Spleen (tissue), 11 donors: ENCODE results near the gene GPRC5D. TPM values are rescaled to one million over a fixed set of nuclear protein-coding genes. Genes with fewer than 3 reads are reported as not detected.

ENCODE experiments used
- DNase-seq: peaks from one replicate; pipeline ENCODE4 v3.0.0-alpha.2; 2020
- H3K27ac ChIP-seq, 8 donors: fragments of 200-600 bp; sonication (generic) in 7 of 8; 1 replicate in 4 of 8; 2 replicates in 4 of 8; pipeline versions ENCODE4 v1.5.0 to v1.8.0; 2016 to 2021; ENCODE audit warnings: inconsistent platforms in 4 of 8, mild to moderate bottlenecking in 4 of 8, moderate library complexity in 1 of 8
- H3K27me3 ChIP-seq, 7 donors: fragments of 200-600 bp; sonication (generic) in 6 of 7; replicated peaks in 1 of 7; 1 replicate in 4 of 7; 2 replicates in 3 of 7; pipeline versions ENCODE4 v1.5.0 to v1.8.0; 2016 to 2021; ENCODE audit warnings: inconsistent platforms in 3 of 7, mild to moderate bottlenecking in 1 of 7
- H3K36me3 ChIP-seq, 6 donors: fragments of 200-600 bp; sonication (generic) in 5 of 6; 1 replicate in 4 of 6; 2 replicates in 2 of 6; pipeline versions ENCODE4 v1.5.0 to v1.8.0; 2016 to 2021; ENCODE audit warnings: inconsistent platforms in 2 of 6
- H3K4me1 ChIP-seq, 6 donors: fragments of 200-600 bp; sonication (generic) in 5 of 6; 1 replicate in 3 of 6; 2 replicates in 3 of 6; pipeline versions ENCODE4 v1.5.0 to v1.8.0; 2016 to 2021; ENCODE audit warnings: inconsistent platforms in 3 of 6
- H3K4me3 ChIP-seq, 8 donors: fragments of 200-600 bp; sonication (generic) in 7 of 8; 1 replicate in 4 of 8; 2 replicates in 4 of 8; pipeline versions ENCODE4 v1.5.0 to v1.8.0; 2016 to 2021; ENCODE audit warnings: inconsistent platforms in 4 of 8, mild to moderate bottlenecking in 4 of 8, moderate library complexity in 2 of 8
- H3K9me3 ChIP-seq, 8 donors: fragments of 200-600 bp; sonication (generic) in 7 of 8; 1 replicate in 4 of 8; 2 replicates in 4 of 8; pipeline versions ENCODE4 v1.5.0 to v1.8.0; 2016 to 2021; ENCODE audit warnings: inconsistent platforms in 4 of 8
- POLR2A ChIP-seq, 3 donors: fragments of 450-650 bp; IDR thresholded peaks; one replicate each; pipeline ENCODE4 v1.5.1; 2017; ENCODE audit warnings: antibody characterized with exemption in 3 of 3, mild to moderate bottlenecking in 1 of 3
- POLR2AphosphoS5 ChIP-seq, 3 donors: sonication (generic); formaldehyde crosslinking; IDR thresholded peaks; one replicate each; pipeline ENCODE4 v1.5.1; 2017; ENCODE audit warnings: antibody characterized with exemption in 3 of 3
- WGBS, 5 donors: extraction: QIAGEN DNeasy Blood & Tissue Kit in 3 of 5; methylation state at CpG; one replicate each; pipeline versions ENCODE4 v1.1.5 to v1.1.7; 2013 to 2018; 5-methylcytosine and 5-hydroxymethylcytosine counted together
- intact Hi-C: fragments of 100-400 bp; cut with DNase I; formaldehyde crosslinking; loops from one replicate; pipeline ENCODE4 v1.15.0; 2023; ENCODE audit warnings: low total_unique reads
- polyA plus RNA-seq, 3 donors: library from polyadenylated mRNA; stranded (reverse); fragments of 200-250 nt; gene quantifications; one replicate each; pipeline ENCODE4 v1.2.1, GENCODE V29; 2013
- total RNA-seq, 7 donors: library from RNA; depleted of rRNA in 3 of 7; stranded (reverse); fragments of >200 nt in 3 of 7; fragmentation: NEBNext Ultra II Directional in 4 of 7; extraction: Animal tissue kit (Norgen Biotek cat#: 25700) in 4 of 7; gene quantifications; one replicate each; pipeline versions ENCODE4 v1.1.0 to v1.2.1, GENCODE V29; 2016 to 2021
- TF ChIP-seq, protein P1 (sequence below), 11 experiments: fragments of 200-600 bp in 7 of 11; fragments of 450-650 bp in 4 of 11; sonication (generic) in 4 of 11; IDR thresholded peaks in 8 of 11; conservative IDR thresholded peaks in 3 of 11; 1 replicate in 7 of 11; 2 replicates in 4 of 11; pipeline versions ENCODE4 v1.4.0 to v1.8.0; 2016 to 2021; ENCODE audit warnings: antibody characterized with exemption in 11 of 11, inconsistent platforms in 4 of 11, mild to moderate bottlenecking in 1 of 11
- donor health status: healthy with polysubstance abuse.
- donor health status: DM: no; HTN: no; CAD: no; lungs with moderate emphysema.
- donor health status: DM: no; HTN: no; CAD: no.
- donor health status: Bipolar disorder and iron deficiency.
- donor health status: healthy.
- donor health status: DM: no; HTN: no; CAD: no.
- donor health status: DM: yes; HTN: yes; CAD: no.

The GPRC5D gene
- total and polyA plus RNA-seq, 10 donors, result 0.23 to 1.4 (median 0.41) TPM; not detected in 5

DNA sequence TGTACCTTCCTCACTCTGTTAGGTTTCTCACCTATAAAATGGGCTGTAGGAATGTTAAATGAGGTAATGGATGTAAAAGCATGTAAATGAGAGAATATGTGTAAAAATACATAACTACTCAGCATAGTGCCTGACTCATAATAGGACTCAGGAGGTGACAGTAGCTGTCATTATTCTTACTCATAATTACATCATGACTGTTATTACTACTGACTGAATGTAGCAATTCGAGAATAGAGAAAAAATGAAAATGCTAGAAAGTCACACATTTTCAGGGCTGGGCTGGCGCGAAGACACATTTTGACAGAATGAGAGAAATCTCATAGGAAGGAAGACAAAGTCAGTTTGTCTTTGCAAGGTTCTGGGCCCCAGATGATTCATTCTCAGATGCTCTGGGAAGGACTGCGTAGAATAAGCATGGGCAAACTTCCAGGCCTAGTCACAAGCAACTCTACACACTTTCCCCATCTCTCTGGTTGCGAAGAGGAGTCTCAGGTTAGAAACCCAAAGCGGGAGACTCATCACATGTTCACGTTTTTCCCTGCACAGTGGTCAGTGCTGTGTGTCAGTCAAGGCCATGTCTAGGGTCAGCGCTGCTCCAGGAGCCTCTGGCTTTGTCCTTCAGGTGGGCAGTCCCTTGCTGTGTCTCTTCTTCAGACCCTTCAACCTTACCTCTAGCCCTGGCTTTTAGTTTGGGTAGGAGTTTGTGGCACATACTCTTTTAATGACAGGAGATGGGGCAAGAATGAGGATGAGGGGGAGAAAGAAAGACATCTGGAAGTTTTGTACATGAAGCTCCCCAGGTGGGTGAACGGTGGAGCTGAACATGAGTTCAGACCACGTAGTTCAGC lies 52.2 kb downstream of the GPRC5D start:
- TF ChIP-seq, protein P1, sequence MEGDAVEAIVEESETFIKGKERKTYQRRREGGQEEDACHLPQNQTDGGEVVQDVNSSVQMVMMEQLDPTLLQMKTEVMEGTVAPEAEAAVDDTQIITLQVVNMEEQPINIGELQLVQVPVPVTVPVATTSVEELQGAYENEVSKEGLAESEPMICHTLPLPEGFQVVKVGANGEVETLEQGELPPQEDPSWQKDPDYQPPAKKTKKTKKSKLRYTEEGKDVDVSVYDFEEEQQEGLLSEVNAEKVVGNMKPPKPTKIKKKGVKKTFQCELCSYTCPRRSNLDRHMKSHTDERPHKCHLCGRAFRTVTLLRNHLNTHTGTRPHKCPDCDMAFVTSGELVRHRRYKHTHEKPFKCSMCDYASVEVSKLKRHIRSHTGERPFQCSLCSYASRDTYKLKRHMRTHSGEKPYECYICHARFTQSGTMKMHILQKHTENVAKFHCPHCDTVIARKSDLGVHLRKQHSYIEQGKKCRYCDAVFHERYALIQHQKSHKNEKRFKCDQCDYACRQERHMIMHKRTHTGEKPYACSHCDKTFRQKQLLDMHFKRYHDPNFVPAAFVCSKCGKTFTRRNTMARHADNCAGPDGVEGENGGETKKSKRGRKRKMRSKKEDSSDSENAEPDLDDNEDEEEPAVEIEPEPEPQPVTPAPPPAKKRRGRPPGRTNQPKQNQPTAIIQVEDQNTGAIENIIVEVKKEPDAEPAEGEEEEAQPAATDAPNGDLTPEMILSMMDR (IDR thresholded peaks at IDR 0.05 in 8 of 11, conservative IDR thresholded peaks at IDR 0.05 in 3 of 11), result no peak
- TF ChIP-seq POLR2A (IDR thresholded peaks at IDR 0.05) (no peak), POLR2AphosphoS5 (IDR thresholded peaks at IDR 0.05) (no peak)
- DNase-seq, result no peak
- intact Hi-C loops, result no loop called here
- Histone ChIP-seq H3K27ac (no peak overlapping the region), H3K4me3 (no peak overlapping the region), H3K27me3 (peaks cover 0 to 13% (median 0%) of the 10 kb centered on the region in 7 donors), H3K36me3 (no peaks in the 10 kb centered on the region), H3K9me3 (no peaks in the 10 kb centered on the region), H3K4me1 (peaks cover 0 to 8% (median 0%) of the 10 kb centered on the region in 6 donors)
- WGBS, 5 donors, result 66 to 84% (median 73%) methylated on average over 10 of the region's 10 CpGs

DNA sequence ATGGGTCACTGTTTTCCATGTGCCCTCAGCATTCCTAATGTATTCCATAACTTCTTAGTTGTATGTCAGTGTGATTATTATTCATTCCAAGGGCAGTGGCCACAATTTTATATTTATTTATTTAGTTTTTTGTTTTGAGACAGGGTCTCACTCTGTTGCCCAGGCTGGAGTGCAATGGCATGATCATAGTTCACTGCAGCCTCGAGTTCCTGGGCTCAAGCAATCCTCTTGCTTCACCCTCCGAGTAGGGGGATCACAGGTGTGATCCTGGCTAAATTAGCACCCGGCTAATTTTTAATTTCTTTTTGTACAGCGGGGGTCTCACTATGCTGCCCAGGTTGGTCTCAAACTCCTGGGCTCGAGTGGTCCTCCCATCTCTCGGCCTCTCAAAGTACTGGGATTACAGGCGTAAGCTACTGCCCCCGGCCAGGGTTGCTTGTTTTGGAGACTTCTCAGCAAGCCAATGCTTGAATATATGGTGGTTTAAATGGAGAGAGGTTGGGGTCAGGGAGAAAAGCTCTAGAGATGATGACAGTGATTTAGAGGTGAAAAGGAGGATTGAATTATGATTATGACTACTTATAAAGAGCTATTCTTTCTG lies 53.0 kb downstream of the GPRC5D start:
- Histone ChIP-seq H3K27ac (no peak overlapping the region), H3K4me1 (peaks cover 0 to 4% (median 0%) of the 10 kb centered on the region in 6 donors), H3K36me3 (no peaks in the 10 kb centered on the region), H3K9me3 (no peaks in the 10 kb centered on the region), H3K27me3 (peaks cover 0 to 19% (median 0%) of the 10 kb centered on the region in 7 donors), H3K4me3 (no peak overlapping the region)
- 84 to 91% (median 85%) methylated on average over 8 of the region's 8 CpGs for WGBS, 5 donors
- DNase-seq, result no peak
- TF ChIP-seq POLR2A (IDR thresholded peaks at IDR 0.05), result no peak
- TF ChIP-seq, protein P1 (IDR thresholded peaks at IDR 0.05 in 8 of 11, conservative IDR thresholded peaks at IDR 0.05 in 3 of 11), result no peak
- no peak for TF ChIP-seq POLR2AphosphoS5 (IDR thresholded peaks at IDR 0.05)
- intact Hi-C loops, result no loop called here

DNA sequence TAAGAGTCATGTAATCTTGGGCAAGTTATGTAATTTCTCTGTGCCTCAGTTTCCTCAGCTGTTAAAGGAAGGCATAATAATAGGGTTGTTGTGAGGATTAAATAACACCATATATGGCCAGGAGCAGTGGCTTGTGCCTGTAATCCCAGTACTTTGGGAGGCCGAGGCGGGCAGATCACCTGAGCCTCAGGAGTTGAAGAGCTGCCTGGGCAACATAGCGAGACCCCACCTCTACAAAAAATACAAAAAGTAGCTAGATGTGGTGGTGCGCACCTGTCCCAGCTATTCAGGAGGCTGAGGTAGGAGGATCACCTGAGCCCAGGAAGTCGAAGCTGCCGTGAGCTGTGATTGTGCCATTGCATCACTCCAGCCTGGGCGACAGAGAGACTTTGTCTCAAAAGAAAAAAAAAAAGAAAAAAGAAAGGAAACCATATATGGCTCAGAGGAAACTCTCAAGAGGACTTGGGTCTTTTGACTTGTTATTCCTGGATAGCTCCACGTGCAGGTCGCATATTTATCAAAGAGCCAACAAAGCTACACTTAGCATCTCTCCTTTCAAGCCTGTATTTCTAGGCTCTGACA lies 53.7 kb downstream of the GPRC5D start:
- Histone ChIP-seq H3K27me3 (peaks cover 0 to 27% (median 0%) of the 10 kb centered on the region in 7 donors), H3K4me3 (no peak overlapping the region), H3K9me3 (no peaks in the 10 kb centered on the region), H3K27ac (no peak overlapping the region), H3K4me1 (no peaks in the 10 kb centered on the region), H3K36me3 (no peaks in the 10 kb centered on the region)
- intact Hi-C loops, result no loop called here
- no peak for DNase-seq
- TF ChIP-seq, protein P1 (IDR thresholded peaks at IDR 0.05 in 8 of 11, conservative IDR thresholded peaks at IDR 0.05 in 3 of 11), result no peak
- TF ChIP-seq POLR2A (IDR thresholded peaks at IDR 0.05) (no peak), POLR2AphosphoS5 (IDR thresholded peaks at IDR 0.05) (no peak)
- 84 to 94% (median 87%) methylated on average over 9 of the region's 9 CpGs for WGBS, 5 donors

DNA sequence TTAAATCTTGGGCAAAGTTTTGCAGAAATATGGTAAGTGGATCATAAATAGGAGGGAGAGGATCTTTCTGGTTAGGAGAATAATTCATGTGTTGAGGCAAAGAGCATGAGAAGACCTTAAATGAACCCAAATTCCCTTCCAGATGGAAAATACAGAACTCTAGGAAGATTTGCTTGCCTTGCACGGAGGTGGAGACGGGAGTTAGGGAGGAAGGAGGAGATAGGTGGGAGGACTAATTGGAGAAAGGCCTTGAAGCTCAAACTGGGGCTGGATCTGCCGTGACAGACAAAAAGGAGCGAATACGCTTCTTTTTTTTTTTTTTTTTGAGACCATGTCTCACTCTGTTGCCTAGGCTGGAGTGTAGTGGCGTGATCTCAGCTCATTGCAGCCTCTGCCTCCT lies 54.7 kb downstream of the GPRC5D start:
- Histone ChIP-seq H3K9me3 (no peaks in the 10 kb centered on the region), H3K36me3 (no peaks in the 10 kb centered on the region), H3K4me3 (no peak overlapping the region), H3K27ac (no peak overlapping the region), H3K27me3 (peaks cover 0 to 36% (median 8%) of the 10 kb centered on the region in 7 donors), H3K4me1 (no peaks in the 10 kb centered on the region)
- WGBS, 5 donors, result 68 to 91% (median 84%) methylated on average over 6 of the region's 6 CpGs
- no peak for DNase-seq
- TF ChIP-seq POLR2AphosphoS5 (IDR thresholded peaks at IDR 0.05), result no peak
- TF ChIP-seq, protein P1 (IDR thresholded peaks at IDR 0.05 in 8 of 11, conservative IDR thresholded peaks at IDR 0.05 in 3 of 11), result no peak
- TF ChIP-seq POLR2A (IDR thresholded peaks at IDR 0.05), result no peak
- intact Hi-C loops, result no loop called here
